H54 (cell line): ENCODE measurements around the gene OTUD3.
"Not testable (repeated sequence)": the region's sequence is repeated elsewhere in the genome, so short reads cannot be mapped to it uniquely, and the experiment has no call there.

Source experiments
- DNase-seq: peaks from one replicate; pipeline ENCODE4 v3.0.0; 2011; ENCODE audit warnings: low spot score, mixed read lengths; ENCODE audit not compliant: insufficient read length
- FAIRE-seq: peaks from 3 replicates; lab custom pipeline; 2011; peaks lifted over from hg19 to GRCh38; lab: Jason Lieb, UNC
- POLR2A ChIP-seq: IDR thresholded peaks from 2 replicates; pipeline ENCODE4 v1.6.1; 2011; ENCODE audit warnings: low read depth, mild to moderate bottlenecking, low read length

The OTUD3 gene

DNA sequence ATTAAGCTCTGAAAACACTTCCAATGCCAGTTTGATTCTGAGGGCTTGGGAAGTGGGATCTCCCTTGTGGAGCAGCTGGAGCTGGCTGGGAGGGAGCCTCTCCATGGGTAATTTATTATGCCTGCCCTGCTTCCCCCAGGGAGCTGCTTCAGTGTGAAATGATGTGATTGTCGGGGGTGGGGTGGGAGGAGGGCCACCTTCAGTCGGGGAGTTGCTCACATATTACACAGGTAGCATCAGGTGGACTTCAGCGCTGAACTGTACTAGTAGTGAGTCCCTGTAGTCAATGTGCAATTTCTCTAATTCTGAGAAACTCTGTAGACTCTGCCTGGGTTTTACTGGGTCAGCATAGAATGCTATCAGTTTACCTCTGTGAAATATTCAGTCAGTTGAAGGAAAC lies 28.5 kb downstream of the OTUD3 start:
- FAIRE-seq, result no peak
- TF ChIP-seq POLR2A, result no peak
- no peak for DNase-seq

DNA sequence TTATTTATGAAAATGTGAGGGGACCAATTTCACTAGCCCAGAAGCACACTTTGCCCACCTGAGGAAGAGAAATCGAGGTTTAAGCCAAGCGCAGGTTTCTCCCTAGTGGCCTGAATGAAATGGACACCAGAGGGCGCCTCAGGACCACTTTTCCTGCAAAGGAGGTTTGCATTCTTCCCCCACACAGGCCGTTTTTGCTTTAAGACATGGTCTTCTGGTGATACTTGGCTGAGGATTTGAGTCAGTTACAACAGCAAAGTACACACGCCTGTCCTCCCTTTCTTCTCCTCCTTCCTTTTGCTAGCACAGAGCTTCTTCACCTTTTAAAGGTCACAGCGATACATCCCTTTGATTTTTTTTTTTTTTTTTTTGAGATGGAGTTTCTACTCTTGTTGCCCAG lies 35.9 kb downstream of the OTUD3 start:
- TF ChIP-seq POLR2A, result no peak
- FAIRE-seq (no peak), DNase-seq (peak; percentile 45)

DNA sequence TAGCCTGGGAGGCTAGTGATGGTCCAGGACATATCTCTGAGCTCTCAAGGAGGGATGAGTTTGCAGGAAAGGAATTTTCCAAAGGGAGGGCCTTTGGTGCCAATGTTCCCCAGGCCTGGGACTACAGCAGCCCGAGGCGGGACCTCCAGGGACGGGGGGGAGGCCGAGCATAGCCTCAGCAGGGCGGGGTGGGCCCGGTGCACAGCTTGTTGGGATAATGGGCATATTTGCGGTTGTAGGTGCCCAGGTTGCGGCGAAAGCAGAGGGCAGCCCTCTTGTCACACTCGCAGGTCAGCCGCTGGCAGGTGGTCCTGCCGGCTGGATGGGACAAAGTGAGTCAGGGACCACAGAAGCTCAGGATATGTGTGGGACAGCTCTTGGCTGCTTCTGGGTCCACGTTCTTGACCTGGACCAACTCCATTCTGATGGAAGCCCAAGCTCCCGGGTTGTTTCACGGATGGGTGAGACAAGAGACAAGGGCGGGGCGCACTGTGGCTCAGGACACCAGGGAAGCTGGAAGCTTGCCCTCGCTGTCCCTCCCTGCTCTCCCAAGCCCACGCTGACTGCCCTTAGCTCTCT lies 38.0 kb downstream of the OTUD3 start:
- DNase-seq, result no peak
- TF ChIP-seq POLR2A, result no peak
- no peak for FAIRE-seq

- DNase-seq (no peak), FAIRE-seq (no peak)
- TF ChIP-seq POLR2A, result no peak
Measured at GRCh38 chr1:19921310-19921709, 39.1 kb downstream of the OTUD3 start.

DNA sequence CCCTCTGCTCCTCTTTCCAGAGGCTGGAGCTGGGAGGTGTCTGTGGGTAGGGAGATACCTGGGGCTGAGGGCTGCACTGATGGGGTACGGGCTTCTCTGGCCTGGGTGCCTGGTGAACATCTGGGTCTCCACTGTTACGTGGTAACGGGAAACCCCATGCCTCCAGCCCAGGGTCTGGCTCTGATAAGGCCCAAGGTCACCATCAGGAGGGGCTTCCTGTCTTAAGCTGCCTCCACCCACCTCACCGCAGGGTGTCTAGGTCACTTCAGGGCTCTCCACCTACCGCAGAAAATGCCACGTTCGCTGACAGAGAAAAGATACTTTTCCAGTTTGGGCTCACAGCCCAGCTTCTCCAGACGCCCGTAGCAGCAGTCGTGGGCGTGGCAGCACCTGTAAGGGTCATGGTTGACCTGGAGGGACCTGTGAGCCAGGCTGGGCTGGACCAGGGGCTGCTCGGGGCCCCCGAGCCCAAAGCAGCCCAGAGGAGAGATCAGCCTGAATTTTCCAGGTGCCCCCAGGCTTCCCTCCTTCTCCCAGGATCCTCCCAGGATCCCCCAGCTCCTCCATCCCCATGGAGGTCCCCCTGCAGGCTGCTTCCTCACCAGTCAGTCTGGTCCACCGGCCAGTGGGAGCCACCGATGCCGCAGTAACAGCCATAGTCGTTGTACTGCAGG lies 40.0 kb downstream of the OTUD3 start:
- FAIRE-seq, result no peak
- DNase-seq, result no peak
- no peak for TF ChIP-seq POLR2A

GRCh38 chr1:19923137-19923952 lies 41.1 kb downstream of the OTUD3 start, which contains the start of gene PLA2G2E:
Gene PLA2G2E, minus strand, starts transcription at chr1:19923617. Its CDS starts 58 bp downstream, at chr1:19923559.
- FAIRE-seq, result no peak
- no peak for TF ChIP-seq POLR2A

GRCh38 chr1:19923953-19924346 lies 41.8 kb downstream of the OTUD3 start:
- FAIRE-seq, result no peak
- no peak for TF ChIP-seq POLR2A
- no peak for DNase-seq

More at GRCh38 chr1:19923137-19923952, 41.1 kb downstream of the OTUD3 start, which contains the start of gene PLA2G2E:
- no peak for DNase-seq

DNA sequence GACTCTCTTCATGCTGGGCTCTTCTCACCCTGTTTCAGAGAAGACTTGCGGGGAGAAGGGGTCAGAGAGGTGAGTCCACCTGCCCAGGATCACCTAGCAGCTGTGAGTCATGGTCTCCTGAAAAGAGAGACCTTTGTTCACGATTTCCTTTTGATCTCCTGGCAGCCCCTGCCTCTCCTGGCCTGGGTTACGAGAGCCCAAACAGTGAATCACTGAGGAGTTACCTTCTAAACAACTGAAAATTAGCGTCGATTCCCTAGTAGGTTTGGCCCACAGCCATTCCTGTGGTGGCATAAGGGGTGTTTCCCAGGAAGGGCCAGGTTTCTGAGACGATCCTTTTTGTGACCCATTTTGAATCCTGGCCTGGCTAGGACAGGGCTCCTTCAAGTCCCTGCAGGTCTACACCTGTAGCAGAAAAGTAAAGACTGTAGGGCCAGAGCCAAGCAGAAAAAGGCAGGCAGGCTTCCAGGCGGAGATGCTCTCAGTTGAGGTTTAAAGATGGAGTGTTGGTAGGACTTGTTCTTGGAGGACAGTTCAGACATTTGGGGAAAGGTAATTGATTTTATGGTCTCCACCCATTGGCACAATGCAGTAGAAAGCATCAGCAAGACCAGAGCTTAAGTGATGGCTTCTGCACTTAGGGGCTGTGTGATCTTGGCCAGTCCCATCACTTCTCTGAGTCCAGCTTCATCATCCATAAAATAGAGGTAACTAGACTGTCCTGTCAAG lies 43.3 kb downstream of the OTUD3 start:
- FAIRE-seq, result no peak
- no peak for DNase-seq
- TF ChIP-seq POLR2A, result no peak

DNA sequence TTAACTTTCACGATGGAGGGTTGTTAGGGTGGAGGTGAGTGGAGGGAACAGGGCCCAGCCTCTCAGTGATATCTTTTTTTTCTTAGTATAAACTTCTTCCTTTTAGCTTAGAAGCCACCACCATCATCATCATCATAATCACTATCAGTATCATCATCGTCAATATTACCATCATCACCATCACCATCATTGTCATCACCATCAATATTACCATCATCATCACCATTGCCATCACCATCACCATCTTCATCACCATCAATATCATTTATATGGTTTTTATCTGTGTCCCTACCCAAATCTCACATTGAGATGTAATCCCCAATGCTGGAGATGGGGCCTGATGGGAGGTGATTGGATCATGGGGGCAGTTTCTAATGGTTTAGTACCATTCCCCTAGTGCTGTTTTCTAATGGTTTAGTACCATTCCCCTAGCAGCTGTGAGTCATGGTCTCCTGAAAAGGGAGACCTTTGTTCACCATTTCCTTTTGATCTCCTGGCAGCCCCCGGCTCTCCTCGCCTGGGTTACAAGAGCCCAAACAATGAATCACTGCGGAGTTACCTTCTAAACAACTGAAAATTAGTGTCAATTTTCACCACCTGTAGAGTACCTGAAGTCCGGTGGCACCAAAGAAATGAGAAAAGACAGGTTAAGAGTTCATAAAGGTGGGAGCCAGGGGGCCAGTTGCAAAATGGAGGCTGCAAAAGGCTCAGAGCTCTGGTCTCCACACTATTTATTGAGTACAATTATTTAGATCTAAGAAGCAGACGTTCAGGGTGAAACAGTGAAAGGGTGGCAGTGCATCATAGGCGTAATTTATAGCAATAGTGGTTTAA lies 44.3 kb downstream of the OTUD3 start:
- TF ChIP-seq POLR2A, result no peak
- no peak for FAIRE-seq
- DNase-seq, result no peak

DNA sequence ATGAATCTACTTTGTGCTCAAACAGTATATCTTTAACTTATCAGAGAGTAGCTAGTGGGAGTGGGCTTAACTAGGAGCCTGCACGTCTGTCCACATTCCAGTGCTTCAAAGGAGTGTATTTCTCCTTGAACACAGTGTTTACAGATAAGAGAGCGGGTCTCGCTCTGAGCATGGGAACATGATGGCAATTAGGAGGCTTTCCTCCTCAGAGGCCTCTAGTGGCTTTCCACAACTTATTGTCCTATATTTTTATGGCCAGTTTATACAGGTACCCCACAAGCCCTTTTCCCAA lies 44.9 kb downstream of the OTUD3 start:
- DNase-seq, FAIRE-seq: not testable (repeated sequence)

DNA sequence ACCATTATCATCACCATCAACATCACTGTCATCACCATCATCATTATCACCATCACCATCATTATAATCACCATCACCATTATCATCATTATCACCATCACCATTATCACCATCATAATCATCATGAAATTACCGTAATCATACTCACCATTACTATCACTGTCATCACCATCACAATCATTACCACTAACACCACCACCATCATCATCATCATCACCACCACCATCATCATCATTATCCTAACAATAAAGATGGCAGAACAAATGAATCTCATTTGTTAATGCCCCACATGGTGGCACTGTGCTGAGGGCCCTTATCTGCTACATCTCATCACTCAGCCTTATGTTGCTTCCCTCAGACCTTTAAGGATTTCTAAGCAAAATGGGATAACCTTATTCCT lies 50.7 kb downstream of the OTUD3 start:
- no peak for DNase-seq
- no peak for FAIRE-seq

DNA sequence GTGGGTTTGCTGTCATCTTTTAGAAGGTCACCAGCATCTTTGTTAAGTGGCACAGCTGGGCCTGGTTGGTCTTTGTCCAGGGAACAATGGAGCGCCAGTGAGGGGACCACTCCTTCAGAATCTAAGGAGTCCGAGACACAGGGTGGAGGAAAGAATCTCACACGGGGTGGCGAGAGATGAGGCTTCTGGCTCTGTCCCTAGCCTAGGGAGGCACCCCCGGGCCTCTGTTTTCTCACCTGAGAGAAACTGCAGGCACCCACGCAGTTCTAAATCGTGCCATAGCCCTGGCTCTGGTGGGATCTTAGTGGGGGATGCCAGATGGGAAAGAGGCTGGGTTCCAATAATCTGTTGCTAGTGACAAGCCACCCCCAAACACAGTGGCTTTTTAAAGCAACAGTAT lies 52.1 kb downstream of the OTUD3 start:
- no peak for FAIRE-seq
- no peak for TF ChIP-seq POLR2A
- DNase-seq, result no peak

More for the DNA sequence above, 50.7 kb downstream of the OTUD3 start:
- TF ChIP-seq POLR2A, result no peak
